ENCODE results near the gene RAB5IF.
"Not testable (repeated sequence)": the region's sequence is repeated elsewhere in the genome, so short reads cannot be mapped to it uniquely, and the experiment has no call there.

The RAB5IF gene, protein sequence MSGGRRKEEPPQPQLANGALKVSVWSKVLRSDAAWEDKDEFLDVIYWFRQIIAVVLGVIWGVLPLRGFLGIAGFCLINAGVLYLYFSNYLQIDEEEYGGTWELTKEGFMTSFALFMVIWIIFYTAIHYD

DNA sequence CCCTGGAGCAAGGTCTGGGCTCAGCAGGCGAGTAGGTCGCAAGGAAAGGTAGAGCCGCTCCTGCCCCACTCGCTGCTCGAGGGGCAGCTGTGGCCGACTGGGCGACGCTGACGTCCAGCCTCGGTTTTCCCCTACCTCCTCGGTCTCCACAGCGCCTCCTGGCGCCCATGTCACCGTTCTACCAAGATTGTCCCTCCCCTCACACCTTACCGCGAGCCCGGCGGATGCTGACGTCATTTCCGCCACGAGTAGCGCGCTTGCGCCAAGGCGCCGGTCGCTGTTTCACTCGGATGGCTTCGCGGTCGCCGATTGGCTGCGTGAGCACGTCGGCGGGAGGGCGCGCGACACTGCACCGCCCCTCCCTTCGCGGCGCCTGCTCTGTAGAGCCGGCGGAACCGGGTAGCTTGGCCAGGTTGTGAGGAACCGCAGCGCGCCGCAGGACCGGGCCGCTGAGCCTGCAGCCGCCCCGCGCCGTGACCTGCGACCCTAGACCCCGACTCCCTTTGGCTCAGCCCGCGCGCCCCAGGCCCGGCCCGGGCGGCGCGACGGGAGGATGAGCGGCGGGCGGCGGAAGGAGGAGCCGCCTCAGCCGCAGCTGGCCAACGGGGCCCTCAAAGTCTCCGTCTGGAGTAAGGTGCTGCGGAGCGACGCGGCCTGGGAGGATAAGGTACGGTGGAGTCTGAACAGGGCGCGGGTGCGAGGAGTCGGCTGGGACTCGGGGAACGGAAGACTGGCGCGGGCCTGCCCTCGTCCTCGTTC, at the start of gene RAB5IF:
Gene RAB5IF (plus strand): TSS at position 381 of the 759 bp plus-strand sequence. CDS start 173 bp downstream, at position 554.
- in situ Hi-C loops (cut with MboI; ENCODE audit: low pct_unique_long_range_greater_than_20kb, low sequenced_read_pairs) = no loop called here
- DNase-seq = peak; percentile 99

DNA sequence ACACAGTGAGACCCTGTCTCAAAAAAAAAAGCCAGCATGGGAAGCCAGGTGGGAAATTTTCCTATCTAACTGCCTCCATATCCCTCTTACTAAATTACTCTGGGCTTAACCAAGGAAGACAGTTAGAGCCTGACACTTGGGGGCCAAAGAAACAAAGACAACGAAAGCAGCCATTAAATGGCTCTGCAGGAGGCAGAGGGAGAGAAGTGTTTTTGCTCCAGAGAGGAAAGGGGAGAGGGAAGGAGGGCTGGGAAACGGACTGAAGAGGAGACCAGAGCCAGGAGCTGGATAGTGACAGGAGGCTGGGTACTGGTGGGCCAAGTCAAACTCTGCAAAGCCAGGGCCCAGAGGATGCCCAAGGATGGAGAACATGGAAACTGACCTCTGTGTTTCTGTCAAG, 42.9 kb upstream of the RAB5IF start:
- in situ Hi-C loops (cut with MboI; ENCODE audit: low pct_unique_long_range_greater_than_20kb, low sequenced_read_pairs) = no loop called here
- DNase-seq = no peak

DNA sequence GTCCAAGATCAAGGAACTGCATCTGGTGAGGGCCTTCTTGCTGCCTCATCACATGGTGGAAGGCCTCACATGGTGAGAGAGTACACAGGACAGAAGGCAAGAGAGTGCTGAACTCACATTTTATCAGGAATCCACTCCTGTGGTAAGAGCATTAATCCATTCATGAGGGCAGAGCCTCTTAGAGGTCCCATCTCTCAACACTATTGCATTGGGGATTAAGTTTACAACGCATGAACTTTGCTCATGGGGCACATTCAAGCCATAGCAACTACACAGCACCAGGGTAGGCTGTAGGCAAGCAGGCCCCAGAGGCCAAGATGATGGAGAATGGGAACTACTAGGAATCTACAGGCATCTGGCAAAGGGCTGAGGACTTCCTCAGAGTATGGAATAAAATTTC, 42.2 kb upstream of the RAB5IF start:
- in situ Hi-C loops (cut with MboI; ENCODE audit: low pct_unique_long_range_greater_than_20kb, low sequenced_read_pairs) = no loop called here
- DNase-seq = no peak

DNA sequence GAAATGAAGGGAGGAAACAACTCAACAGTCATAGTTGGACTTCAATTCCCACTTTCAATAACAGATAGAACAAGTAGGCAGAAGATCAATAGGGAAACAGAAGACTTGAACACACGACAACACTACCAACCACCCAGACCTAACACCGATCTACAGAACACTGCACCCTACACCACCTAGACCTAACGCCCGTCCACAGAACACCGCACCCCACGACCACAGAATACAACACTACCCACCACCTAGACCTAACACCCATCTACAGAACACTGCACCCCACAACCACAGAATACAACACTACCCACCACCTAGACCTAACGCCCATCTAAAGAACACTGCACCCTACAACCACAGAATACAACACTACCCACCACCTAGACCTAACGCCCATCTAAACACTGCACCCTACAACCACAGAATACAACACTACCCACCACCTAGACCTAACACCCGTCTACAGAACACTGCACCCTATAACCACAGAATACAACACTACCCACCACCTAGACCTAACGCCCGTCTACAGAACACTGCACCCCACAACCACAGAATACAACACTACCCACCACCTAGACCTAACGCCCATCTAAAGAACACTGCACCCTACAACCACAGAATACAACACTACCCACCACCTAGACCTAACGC, 41.4 kb upstream of the RAB5IF start:
- in situ Hi-C loops (cut with MboI; ENCODE audit: low pct_unique_long_range_greater_than_20kb, low sequenced_read_pairs); DNase-seq: not testable (repeated sequence)

DNA sequence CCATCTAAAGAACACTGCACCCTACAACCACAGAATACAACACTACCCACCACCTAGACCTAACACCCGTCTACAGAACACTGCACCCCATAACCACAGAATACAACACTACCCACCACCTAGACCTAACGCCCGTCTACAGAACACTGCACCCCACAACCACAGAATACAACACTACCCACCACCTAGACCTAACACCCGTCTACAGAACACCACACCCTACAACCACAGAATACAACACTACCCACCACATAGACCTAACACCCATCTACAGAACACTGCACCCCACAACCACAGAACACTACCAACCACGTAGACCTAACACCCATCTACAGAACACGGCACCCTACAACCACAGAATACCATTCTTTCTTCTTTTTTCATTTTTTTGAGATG, 40.9 kb upstream of the RAB5IF start:
- DNase-seq; in situ Hi-C loops (cut with MboI; ENCODE audit: low pct_unique_long_range_greater_than_20kb, low sequenced_read_pairs): not testable (repeated sequence)

DNA sequence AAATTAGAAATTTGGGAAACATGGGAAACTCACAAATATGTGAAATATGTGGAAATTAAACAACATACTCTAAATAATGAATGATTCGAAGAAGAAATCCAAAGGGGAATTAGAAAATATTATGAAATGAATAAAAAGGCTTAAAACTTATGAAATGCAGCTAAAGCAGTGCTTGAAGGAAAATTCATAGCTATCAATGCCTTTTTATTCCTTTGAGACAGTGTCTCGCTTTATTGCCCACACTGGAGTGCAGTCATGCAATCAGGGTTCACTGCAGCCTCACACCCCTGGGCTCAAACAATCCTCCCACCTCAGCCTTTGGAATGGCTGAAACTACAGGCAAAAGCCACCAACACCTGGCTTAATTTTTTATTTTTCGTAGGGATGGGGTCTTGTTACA, 40.1 kb upstream of the RAB5IF start:
- in situ Hi-C loops (cut with MboI; ENCODE audit: low pct_unique_long_range_greater_than_20kb, low sequenced_read_pairs) = no loop called here
- DNase-seq = no peak

DNA sequence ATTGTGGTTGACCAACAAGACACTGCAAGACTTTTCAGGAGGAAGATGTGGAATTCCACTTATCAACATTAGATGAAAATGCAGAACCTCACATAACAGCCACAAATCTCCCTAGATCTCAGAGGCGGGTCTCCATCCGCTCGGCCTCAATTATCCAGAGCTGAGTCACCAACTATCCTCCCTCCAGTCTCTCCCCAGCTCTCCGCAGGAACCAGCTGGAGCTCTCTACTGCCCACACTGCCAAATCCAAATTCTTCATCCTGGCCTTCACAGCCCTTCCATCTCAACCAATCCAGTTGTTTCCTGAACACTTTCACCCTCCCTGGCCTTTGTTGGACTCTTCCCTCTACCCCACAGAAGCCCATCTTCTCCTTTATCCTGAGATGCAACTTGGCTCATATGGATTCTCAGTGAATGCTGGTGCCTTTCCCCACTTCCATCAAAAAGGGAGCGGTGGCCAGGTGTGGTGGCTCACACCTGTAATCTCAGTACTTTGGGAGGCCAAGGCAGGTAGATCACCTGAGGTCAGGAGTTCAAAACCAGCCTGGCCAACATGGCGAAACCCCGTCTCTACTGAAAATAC, 35.6 kb upstream of the RAB5IF start:
- DNase-seq = peak; percentile 25
- in situ Hi-C loops (cut with MboI; ENCODE audit: low pct_unique_long_range_greater_than_20kb, low sequenced_read_pairs) = no loop called here

DNA sequence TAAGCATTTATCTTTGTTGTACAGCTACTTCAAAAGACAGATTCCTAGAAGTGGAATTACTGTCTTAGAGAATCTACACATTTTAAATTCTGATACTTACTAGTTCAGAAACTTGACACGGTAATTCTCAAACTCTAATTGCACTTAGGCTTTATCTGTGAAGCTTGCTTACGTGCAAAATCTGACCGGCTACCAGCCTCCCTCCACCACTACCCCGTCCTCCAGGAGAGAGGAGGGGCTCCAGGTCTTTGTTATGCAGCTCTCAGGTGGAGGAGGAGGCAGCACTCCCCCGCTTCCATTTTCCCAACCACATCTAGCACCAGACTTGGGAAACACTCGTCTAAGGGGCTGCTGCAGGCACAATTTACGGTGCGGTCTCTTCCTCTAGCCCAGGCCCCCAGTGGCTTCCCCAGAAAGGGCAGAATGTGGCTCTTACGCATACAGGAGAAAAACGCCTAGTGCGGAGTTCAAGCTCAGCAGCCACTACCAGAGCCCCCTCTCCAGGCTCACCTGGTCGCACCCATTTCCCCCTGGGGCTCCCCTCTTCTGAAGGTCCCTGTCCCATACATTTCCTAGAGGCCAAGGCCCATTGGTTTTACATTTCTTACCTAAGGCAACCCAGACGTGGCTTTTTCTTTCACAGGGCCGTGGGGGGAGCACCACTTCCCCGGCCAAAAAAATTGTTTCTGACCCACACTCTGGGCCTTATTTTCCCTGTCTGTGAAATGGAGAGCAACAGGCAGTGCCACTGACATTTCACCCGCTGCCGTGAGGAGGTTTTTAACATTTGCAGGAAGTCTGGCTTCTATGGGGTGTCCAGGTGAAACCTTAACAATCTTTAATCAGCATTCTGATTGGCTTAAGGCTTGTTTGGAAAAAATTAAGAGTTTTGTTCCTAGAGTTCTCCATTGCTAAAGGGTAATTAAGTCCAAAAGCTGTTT, 33.7 kb upstream of the RAB5IF start:
- in situ Hi-C loops (cut with MboI; ENCODE audit: low pct_unique_long_range_greater_than_20kb, low sequenced_read_pairs) = no loop called here
- peak; percentile 79 for DNase-seq

DNA sequence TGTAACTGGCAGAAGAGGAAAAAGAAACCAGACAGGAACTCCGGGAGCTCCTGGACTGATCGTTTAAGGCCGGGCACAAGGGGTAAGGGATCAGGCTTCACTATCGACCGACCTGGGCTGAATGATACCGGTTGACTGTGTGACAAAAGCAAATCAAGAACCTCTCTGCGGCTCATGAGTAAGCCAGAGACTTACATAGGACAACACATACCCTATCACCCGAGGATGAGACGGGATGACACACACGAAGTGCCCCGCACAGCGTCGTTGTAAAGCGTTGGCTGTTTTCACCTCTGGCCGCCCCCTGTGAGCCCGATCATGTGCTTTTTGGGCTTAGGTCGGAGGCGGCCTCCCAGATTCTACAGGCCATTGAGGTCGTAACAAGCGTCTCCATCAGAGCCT, 32.9 kb upstream of the RAB5IF start:
- DNase-seq = no peak
- in situ Hi-C loops (cut with MboI; ENCODE audit: low pct_unique_long_range_greater_than_20kb, low sequenced_read_pairs) = no loop called here

DNA sequence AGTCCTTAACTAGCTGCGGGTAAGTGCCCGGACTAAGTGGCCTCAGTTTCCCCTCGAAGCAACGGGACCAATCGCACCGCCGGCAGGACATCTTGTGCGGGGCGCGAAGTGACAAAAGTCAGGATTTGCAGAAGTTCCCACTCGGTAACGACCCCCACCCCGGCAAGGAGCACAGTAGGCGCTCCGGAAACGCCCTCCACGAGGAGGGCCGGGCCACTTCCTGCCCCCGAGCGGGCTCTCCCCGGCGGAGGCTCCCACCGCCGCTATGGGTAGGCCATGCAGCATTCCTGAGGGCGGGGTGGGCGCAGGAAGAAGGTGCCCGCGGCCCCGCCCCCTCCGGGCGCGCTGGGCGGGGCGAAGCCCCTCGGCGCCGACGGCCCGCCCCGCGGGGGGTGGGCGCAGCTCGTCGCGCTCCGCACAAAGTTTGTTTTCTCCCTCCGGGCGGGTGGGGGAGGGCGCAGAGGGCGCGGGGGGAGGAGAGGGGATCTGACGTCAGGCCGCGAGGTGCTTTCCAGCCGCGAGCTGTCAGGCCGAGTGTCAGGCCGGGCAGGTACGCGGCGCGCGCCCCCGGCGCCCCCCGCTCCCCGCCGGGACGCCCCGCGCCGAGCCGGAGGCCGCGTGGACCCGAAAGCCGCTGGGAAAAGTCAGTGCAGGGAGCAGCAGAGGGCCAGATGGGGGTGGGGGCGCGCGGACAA, 32.3 kb upstream of the RAB5IF start, which contains the start of gene TGIF2:
Gene TGIF2 (plus strand): TSS at position 495 of the 695 bp plus-strand sequence. CDS start 5,178 bp downstream, outside the sequence.
- DNase-seq = peak; percentile 89
- in situ Hi-C loops (cut with MboI; ENCODE audit: low pct_unique_long_range_greater_than_20kb, low sequenced_read_pairs) = no loop called here

DNA sequence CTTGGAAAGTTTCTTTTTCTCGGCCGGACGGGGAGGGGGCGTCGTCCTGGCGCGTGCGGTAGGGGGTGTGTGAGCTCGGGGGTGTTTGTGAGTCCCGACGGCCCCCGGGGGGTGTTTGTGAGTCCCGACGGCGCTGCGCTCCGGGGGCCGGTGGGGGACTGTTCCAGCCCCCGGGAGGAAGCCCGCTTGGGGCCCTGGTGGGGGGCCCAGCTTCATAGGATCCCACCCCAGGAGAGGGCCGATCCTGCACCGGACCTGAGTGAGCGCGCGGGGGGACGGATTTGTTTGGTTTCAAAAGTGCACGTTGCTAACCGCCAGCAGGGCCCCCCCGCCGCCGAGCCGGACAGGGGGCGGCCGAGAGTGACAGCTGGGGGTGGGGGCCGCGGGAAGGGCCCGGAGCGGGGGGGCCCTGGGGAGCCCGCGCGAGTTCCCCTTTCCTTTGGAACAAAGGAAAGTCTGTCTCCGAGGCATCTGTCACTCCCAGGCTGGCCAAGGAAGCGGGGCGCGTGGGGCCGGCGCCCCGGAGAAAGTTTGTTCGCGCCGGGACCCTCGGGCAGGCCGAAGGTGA, 31.7 kb upstream of the RAB5IF start:
- in situ Hi-C loops (cut with MboI; ENCODE audit: low pct_unique_long_range_greater_than_20kb, low sequenced_read_pairs) = no loop called here
- peak; percentile 62 for DNase-seq

DNA sequence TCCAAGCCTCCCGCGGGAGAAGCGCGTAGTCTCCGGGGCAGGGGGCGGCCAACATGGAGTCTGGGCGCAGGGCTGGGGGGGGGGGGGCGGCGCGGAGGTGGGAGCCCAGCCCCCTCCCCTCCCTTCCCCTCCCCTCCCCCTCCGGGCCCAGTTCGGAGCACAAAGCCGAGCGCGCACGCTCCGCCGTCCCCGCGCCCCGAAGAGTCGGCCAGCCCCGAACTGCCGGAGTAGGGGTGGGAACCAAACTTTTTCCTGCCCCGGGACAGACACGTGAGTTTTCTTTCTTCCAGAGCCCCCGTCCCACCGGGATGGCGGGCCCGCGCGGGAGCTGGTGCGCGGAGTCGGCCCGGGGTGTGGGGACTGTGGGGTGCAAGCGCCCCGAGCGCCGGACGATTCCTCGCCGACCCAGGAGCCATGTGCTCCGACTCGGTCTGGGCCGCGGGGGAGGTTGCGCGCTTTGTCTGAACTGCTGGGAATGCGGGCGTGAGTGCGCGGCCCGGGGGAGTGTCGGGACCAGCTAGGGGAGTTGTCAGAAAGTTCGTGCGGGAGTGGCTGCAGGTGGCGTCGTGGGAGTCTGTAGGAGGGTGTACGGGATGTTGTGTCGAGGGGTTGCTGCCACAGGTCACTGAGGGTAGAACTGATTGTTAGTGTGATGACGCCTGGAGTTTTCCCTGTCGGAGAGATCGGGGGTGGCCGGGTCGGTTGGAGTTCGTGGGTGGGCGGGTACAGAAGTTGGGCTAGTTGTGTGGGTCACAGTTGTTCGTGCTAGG, 31.0 kb upstream of the RAB5IF start:
- in situ Hi-C loops (cut with MboI; ENCODE audit: low pct_unique_long_range_greater_than_20kb, low sequenced_read_pairs) = no loop called here
- peak; percentile 75 for DNase-seq

DNA sequence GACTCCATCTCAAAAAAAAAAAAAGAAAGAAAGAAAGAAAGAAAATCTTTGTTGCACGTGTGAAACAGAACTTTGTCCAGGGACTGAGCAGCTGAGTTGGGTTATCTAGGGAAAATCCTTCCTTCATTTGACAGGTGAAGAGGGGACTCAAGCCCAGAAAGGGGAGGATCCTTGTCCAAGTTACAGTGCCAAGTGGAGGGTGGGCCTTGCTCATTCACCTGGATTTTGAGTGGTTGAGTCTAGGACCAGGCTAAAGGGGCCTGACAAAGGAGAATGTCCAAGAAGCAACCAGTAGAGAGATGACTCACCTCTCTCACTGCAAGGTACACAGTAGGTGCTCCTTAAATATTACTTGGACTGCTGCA, 29.5 kb upstream of the RAB5IF start:
- in situ Hi-C loops (cut with MboI; ENCODE audit: low pct_unique_long_range_greater_than_20kb, low sequenced_read_pairs) = no loop called here
- no peak for DNase-seq

DNA sequence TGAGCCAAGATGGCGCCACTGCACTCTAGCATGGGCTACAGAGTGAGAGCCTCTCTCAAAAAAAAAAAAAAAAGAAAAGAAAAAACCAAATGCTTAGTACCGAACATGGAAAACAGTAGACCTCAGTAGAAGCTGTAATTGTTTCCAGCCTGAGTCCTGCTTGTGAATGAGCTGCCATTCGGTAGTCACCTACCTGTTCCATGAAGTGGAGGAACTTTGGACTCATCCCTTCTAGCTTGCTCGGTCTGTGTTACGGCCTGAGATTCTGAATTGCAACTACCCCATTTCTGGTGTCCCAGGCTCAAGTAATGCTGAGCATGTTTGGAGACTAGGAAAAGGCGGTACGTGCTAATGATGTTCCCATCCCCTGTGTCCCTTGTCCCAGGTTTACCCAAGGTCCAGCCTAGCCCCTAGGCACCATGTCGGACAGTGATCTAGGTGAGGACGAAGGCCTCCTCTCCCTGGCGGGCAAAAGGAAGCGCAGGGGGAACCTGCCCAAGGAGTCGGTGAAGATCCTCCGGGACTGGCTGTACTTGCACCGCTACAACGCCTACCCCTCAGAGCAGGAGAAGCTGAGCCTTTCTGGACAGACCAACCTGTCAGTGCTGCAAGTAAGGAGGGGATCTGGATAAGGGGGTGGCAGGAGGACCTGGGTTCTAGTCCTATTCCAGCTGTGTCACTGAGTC, 27.1 kb upstream of the RAB5IF start:
- in situ Hi-C loops (cut with MboI; ENCODE audit: low pct_unique_long_range_greater_than_20kb, low sequenced_read_pairs) = no loop called here
- DNase-seq = no peak

DNA sequence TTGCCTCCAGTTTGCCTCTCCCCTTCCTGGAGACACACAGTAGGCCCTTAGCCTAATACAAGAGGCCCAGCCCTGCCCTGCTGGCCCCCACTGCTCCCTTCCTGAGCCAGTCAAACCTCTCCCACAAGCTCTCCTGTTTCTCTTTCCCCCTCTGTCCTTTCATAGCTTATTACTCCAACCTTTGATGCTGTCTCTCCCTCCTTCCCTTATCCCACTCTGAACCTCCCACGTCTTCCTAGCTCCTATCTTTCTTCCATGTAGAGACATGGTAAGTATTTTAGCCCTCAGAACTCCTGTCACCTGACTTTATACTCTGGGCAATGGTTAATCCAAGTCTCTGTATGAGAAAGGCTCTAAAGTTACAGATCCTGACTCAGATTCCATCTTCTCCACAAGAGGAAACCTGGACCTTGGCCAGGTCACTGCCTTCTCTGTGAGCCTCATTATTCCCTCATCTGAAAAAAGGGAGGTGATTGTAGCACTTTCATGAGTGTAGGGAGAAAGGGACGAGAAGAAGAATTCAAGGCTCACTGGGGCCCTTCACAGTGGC, 25.5 kb upstream of the RAB5IF start:
- DNase-seq = no peak

DNA sequence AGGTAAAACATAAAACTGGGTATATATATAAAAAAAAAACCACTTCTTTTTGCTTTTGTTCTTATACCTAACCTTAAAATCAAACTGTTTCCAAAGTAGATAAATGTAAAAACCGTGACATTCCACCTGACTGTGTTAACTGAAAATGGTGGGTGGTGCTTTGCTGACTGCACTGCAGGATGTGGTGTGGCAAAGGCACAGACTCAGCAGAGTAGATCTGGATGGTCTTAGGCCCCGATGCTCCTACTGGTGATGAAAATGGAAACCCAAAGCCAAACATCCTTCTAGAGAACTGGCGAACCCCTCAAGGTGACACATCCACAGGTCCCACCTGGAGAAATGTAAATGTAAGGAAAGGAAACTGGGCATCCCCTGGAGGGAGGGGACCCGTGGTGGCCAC, 23.3 kb upstream of the RAB5IF start:
- no peak for DNase-seq
- in situ Hi-C loops (cut with MboI; ENCODE audit: low pct_unique_long_range_greater_than_20kb, low sequenced_read_pairs) = no loop called here

More for the DNA sequence above, 25.5 kb upstream of the RAB5IF start:
- in situ Hi-C loops (cut with MboI; ENCODE audit: low pct_unique_long_range_greater_than_20kb, low sequenced_read_pairs) = no loop called here

DNA sequence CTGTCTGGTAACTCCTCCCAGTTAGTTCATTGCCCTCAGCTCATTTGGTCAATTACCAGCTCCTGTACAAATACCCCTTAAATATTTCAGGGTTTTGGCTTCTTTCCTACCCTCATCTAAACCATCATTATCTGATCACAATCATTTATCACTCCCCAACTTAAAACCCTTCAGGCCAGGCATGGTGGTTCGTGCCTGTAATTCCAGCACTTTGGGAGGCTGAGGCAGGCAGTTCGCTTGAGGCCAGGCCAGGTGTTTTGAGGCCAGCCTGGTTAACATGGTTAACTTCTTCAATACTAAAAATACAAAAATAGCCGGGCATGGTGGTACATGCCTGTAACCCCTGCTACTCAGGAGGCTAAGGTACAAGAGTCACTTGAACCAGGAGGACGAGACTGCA, 22.8 kb upstream of the RAB5IF start:
- no peak for DNase-seq
- in situ Hi-C loops (cut with MboI; ENCODE audit: low pct_unique_long_range_greater_than_20kb, low sequenced_read_pairs) = no loop called here
